NCI-H146 treated with DMSO at 0.1 percent for 48 hours (cell line): ENCODE measurements around the gene GMEB2.
"Not testable (repeated sequence)": the region's sequence is repeated elsewhere in the genome, so short reads cannot be mapped to it uniquely, and the experiment has no call there.

ENCODE experiments used
- DNase-seq: peaks from one replicate; lab custom pipeline; 2025; ENCODE audit not compliant: unreplicated experiment; lab: John Stamatoyannopoulos, UW

Gene GMEB2

DNA sequence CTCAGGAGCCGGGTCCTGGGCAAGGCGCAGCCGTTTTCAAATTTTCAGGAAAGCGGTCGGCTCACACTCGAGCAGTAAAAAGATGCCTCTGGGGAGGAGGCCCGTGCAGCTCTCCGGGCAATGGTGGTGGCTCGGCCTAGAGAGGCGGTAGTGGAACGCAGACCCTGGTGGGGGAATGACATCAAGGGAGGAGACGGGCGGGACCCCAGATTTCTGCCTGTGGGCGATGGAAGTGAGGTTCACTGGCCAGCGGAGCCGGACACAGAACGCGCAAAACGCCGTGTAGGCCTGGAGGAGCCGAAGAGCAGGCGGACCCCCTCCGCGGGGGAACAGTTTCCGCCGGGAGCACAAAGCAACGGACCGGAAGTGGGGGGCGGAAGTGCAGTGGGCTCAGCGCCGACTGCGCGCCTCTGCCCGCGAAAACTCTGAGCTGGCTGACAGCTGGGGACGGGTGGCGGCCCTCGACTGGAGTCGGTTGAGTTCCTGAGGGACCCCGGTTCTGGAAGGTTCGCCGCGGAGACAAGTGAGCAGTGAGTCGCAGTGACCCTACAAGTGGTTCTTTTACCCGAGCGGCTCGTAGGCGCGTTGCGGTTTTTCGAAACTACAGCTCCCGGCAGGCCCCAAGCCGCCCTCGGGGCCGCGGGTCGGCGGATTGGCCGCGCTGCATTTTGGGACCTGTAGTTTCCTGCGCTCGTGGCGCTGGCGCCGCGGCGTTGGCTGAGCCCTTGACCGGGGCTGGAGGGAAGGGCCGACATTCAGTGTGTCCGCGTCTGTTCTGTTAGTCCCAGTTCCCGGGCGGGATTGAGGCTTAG lies 31.2 kb upstream of the GMEB2 start, which contains the start of gene RTEL1:
Gene RTEL1, plus strand, starts transcription at position 376 of the 812 bp plus-strand sequence. CDS start 1,091 bp downstream, outside the sequence.
- peak; percentile 80 for DNase-seq

DNA sequence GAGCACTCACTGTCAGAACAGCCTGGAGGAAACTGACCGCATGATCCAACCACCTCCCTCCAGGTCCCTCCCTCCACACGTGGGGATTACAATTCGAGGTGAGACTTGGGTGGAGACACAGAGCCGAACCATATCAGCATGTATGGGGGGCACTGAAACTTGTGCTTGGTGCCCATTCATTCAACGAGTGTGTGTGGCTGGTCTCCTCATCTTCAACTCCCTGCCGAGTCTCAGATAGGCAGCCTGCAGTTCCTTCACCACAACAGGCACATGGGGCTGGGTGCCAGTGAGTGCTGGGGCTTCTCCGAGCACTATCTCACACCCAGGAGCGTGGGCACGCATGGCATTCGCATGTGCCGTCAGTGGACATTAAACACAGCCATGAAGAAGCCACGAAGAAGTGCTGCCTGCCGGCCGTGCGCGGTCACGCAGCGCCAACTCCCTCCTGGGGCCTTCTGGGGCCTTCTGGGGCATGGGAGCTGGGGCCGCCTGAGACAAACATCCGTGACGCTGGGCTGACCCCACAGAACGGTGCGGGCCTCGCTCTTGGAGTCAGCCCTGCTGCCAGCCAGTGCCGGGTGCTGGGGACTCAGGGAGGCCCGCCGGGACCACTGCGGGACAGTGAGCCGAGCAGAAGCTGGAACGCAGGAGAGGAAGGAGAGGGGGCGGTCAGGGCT lies 30.5 kb upstream of the GMEB2 start:
- no peak for DNase-seq

DNA sequence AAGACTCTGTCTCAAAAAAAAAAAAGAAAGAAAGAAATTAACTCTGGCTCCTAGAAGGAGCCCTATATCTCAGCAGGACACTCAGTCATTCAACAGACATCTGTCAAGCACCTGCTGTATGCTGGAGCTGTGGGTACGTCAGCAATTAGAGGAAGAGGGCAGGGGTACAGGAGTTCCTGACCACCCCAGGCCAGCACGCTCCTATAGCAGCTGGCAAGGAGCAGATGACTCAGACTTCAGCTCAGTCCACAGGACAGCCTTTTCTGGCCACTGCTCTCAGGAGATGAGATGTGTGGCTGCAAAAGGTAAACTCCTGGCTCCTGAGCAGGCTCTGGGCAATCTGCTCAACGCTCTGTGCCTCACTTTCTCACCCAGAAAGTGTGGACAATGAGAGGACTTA lies 29.6 kb upstream of the GMEB2 start:
- no peak for DNase-seq

DNA sequence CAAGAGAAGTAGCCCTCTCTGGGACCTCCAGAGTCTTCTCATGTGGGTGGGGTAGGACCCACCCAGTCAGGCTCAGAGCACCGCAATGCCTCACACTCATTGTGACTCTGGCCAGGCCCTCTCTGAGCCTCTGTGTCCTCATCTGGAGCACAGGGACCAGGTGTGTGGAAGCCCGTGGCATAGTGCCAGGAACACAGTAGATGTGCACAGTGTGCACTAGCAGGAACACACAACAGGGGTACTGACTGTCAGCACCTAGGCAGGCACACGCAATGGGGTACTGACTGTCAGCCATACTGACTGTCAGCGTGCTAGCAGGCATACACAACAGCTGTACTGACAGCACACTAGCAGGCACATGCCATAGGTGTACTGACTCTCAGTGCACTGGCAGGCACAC lies 28.3 kb upstream of the GMEB2 start:
- DNase-seq, result no peak

DNA sequence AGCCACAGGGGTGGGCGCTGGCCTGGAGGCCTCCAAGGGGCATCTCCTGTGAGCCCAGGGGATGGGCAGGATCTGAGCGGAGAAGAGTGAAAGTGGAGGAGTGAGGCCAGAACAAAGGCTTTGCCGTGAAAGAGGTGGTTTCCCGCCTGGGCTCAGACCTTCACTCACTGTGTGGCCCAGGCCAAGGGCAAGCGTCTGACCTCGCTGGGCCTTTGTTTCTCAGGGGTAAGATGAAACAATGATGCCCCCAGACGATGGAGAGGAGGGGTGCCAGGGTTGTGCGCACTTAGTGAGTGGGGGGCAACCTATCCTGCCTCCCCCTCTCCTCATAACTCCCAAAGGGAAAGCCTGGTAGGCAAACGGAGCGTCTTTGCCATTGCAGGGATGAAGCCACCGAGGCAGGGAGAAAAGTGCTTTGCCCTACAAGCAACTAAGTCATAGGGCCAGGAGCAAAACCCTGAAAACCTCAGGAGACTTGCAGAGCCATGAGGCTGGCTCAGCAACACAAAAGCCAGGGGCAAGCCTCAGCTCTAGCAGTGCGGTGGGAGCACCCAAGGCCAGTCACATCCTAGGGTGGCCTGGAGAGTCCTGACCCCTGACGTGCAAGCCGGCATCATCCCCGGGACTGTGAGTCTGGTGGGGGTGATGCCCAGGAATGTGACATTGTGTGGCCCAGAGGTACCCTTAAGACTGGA lies 27.2 kb upstream of the GMEB2 start:
- no peak for DNase-seq

DNA sequence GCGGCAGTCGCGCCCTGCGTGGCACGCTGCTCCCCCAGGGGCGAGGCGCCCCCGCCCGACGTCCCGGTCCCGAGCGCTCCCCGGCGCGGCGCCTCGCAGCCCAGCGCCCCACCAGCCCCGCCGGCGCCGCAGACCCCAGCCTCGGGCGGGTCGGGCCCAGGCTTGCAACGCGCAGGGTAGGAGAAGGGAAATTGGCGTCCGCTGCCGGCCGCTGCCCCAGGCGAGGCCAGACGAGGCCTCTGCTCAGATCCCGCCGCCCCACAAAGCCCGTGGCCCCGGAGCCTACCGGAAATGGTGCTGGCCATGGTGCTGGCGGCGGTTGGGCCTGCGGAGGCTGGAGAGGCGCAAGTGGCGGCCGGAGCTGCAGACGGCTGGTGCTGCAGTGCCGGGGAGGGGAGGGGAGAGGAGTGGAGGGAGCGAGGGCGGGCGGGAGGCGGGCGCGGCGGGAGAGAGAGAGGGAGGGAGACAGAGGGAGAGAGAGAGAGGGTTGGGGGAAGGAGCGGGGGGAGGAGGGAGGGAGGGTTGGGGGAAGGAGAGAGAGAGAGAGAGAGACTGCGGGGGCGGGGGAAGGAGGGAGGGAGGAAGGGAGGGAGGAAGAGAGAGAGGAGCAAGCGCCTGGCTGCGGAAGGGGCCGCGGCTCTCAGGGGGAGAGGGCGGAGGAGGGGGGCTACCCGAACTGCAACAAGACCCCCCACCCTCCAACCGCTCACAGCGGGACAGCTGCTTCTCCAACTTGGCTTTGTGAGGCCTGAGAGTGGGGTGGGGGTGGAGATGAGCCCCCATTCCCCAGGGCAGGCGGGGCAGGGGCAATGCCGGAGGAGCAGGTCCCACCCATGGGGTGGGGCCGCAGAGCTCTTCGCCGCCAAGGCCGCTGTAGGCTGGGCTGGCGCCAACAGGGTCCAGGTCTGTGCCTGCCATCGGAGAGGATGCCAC lies 26.4 kb upstream of the GMEB2 start, which contains the start of gene STMN3:
Gene STMN3, minus strand, starts transcription at position 384 of the 933 bp plus-strand sequence. Its CDS starts 79 bp downstream, at position 305.
- peak; percentile 85 for DNase-seq

DNA sequence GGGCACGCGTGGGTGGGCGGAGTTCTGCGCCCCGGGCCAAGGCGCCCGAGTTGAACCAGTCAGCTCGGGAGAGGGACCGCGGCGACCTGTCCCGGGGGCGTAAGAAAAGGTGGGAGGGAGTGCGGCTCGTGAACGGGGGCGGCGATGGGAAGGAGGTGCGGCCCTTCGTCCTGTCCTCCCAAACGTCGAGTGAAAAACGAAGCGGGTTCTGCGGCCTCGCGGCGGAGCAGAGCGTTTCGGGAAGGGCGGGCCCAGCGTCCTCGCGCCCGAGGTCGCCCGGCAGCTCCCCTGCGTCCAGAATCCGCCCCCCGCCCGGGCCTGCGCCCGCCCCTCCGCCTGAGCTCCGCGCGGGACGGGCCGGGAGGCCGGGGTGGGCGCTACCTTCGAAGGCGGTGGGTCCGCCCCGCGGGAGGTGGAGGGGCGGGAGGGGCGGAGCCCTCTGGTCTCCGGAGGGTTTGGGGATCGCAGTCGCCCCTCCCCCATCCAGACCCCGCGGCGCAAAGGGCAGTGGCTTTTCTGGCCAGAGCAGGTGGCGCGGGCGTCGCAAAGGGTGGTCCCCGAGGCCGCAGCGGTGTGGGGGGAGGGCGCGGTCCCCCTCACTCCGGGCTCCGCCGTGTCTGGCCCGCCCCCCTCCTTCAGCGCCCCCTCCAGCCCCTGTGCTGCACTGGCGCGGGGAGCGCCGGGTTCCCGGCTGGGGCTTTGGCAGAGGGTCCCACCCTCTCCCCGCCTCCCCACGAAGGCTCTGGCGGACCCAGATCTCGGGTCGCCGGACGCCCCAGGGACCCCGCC lies 25.5 kb upstream of the GMEB2 start:
- DNase-seq, result peak; percentile 29

DNA sequence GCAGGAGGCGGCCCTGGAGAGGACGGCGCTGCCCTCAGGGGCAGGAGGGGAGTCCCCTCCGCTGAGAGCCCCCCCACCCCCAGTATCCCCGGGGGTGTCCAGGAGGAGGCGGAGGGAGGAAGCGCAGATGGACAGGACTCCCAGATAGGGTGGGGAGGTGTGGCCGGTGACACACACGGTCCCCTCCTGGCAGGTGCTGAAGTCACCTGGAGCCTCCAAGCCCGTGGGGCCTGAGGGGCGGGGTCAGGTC lies 25.0 kb upstream of the GMEB2 start:
- no peak for DNase-seq

DNA sequence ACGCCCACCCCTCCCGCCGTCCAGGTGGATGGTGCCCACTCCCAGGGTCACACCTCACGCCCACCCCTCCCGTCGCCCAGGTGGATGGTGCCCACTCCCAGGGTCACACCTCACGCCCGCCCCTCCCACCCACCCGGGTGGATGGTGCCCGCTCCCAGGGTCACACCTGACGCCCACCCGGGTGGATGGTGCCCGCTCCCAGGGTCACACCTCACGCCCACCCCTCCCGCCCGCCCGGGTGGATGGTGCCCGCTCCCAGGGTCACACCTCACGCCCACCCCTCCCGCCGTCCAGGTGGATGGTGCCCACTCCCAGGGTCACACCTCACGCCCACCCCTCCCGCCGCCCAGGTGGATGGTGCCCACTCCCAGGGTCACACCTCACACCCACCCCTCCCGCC lies 23.6 kb upstream of the GMEB2 start:
- not testable (repeated sequence) for DNase-seq

DNA sequence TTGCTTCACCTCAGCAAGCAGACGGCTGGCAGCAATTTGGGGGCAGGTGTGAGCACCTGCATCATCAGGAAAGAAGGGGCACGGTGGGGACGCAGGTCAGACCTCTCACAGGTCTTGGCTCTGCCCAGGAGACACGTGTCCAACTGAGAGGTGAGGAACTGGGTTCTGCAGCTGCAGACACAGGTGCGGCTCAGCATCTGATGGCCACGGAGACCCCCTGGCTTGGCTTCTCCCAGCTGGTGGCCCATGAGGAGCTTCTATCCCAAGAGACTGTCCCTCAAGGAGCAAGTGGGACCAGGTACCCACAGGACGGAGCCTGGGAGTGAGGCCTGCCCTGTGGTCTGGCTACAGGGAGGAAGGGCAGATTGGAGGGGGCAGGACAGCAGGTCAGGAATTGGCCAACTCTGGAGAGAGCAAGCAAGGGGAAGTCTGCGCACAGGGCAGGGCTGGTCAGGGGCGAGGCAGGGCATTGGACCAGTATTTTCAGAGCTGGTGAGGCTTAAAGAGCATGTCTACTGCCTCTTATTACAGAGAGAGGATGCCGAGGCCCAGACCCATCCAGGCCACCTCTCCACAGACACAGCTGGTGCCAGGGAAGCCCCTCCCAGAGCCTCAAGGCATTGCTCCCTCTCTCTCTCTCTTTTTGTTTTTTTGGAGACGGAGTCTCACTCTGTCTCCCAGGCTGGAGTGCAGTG lies 22.1 kb upstream of the GMEB2 start:
- DNase-seq, result peak; percentile 51

DNA sequence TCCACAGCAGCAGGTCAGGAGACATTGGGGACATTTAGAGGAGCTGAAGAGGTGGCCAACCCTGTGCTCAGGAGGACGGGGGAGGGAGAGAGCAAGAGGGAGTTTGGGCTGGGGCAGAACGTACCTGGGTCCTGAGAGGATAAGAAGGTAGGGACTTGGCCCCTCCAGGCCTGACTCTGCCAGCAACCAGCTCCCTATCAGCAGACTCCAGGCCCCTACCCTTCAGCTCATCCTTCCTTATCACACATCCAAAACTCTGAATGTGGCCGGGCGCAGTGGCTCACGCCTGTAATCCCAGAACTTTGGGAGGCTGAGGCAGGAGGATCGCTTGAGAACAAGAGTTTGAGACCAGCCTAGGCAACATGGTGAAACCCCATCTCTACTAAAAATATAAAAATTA lies 21.3 kb upstream of the GMEB2 start:
- no peak for DNase-seq

DNA sequence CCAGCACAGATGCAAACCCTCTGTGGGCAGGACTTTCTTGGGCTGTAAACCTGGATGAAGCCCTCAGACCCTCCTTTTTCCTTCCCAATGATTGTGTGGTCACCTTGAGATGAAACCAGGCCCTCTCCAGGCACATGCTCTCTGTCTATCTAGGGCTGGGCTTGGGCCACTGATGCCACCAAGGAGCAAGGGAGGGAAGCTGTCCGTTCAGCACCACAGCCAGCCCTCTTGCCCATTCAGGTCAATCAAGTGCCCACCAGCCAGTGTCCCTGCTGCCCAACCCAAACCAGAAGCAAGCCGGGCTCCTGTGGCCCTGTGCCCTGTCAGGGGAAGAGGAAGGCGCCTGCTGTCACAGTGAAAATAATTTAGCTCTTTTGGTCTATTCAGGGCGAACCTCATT lies 18.3 kb upstream of the GMEB2 start:
- no peak for DNase-seq

DNA sequence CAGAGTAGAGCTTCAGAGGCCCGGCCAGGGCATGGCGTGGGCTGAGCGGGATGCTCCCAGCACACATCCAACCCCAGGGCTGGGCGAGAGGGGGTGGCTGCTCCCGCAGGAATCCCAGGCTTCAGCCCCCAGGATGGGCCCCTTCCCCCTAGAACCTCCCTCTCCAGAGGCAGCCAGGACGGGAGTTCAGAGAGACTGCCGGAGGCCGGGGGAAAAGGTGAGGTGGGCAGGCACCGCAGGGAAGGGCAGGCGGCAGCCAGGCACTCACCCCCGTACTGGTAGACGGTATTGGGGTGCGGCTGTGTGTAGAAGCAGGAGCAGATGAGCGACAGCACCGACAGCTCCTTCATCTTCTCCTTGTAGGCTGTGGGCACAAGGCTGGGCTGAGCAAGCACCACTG lies 17.0 kb upstream of the GMEB2 start:
- DNase-seq, result no peak

DNA sequence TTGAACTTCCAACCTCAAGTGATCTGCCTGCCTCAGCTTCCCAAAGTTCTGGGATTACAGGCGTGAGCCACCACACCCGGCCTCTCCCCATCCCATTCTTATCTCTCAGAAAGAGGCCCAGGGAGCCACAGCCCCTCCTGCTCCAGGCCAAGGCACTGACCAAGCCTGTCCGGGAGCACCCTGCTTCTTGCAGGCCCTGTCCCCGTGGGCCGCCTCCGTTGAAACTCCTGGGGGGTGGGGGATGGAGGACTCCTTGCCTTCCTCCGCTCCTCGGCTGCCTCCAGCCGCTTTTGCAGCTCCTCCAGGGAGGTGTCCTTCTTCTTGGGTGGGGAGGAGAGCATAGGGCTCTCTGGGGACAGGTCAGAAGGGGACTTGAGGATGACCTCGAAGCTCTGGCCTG lies 16.6 kb upstream of the GMEB2 start:
- DNase-seq, result no peak

DNA sequence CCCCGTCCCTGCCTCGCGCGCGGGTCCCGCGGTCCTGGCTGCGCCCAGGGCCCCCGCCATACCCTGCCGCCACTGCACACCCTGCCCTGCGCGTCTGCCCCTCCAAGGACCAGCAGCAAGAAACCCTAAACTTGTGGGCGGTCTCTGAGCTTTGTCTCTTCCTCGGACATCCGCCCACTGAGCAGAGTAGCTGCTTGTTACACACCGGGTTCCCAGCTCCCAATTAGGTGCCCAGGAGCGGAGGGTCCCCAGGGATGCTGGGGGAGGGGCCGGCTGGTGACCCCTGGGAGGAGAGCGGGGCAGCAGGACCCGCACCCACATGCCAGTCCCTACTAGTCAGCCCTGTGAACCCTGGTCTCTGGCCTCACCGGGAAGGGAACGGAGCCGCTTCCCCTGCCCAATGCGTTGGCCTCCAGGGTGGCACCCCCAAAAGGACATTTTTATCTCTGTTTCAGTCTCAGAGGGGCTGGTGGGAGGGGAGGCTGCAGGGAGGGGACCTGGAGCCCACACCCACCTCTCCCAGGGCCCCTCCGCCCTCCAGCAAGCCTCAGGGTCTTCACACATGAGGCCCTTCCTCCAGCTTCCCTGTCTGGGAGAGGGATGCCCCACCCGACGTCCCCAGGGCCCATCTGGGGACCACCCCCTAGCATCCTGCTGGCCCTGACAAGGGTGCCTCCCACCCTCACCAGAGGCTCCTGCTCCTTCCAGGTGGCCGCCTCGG lies 15.8 kb upstream of the GMEB2 start:
- no peak for DNase-seq

DNA sequence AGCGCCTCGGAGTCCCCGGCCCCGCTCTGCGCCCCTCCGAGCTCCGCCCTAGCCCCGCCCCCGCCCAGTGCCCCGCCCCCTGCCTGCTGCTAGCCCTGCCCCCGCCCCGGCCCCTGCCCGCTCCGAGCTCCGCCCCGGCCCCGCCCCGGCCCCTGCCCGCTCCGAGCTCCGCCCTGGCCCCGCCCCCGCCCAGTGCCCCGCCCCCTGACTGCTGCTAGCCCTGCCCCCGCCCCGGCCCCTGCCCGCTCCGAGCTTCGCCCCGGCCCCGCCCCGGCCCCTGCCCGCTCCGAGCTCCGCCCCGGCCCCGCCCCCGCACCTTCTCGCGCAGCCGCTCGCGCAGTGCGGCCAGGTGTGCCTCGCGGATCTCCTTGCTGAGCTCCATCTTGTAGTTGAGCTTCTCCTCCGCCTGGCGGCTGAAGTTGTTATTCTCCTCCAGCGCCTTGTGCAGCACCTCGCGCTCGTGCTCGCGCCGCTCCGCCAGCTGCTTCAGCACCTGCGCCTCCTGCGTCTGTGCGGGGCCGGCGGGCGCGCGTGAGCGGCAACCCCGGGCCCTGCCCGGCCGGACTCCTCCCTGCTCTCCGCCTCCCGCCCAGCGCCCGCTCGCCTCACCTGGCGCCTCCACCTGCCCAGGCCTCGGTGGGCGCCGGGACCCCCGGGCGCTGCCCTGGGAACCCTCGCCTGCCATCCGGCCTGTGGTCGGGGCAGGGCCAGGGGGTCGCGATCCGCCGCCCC lies 15.1 kb upstream of the GMEB2 start:
- DNase-seq, result peak; percentile 80

DNA sequence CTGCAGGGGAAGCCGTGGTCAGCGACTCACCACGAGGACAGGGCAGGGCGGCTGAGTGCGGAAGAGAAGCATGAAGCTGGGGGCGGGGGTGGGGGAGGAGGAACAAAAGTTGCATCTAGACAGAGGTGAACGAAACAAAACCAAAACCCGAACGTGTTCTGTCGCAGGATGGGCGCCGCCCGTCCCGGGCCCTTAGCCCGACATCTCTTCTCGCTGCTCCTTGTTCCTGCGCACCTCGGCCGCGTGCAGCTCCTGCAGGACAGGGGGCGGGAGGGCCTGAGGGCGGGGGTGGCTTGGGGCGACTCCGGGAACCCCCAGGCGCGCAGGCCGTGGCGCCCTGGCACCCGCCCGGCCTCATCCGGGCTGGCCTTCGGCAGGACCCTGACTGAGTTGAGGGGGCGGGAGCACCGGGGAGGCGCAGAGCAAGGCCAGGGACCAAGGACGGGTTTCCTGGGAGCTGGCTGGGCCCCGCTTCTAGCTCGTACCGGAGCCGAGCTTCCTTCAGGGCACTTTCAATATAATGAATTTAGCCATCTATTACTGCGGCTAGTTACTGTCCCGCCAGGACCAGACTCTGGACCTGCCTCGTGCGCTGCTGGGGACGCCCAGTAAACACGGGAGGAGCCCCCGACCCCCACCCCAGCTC lies 14.4 kb upstream of the GMEB2 start:
- DNase-seq, result no peak

DNA sequence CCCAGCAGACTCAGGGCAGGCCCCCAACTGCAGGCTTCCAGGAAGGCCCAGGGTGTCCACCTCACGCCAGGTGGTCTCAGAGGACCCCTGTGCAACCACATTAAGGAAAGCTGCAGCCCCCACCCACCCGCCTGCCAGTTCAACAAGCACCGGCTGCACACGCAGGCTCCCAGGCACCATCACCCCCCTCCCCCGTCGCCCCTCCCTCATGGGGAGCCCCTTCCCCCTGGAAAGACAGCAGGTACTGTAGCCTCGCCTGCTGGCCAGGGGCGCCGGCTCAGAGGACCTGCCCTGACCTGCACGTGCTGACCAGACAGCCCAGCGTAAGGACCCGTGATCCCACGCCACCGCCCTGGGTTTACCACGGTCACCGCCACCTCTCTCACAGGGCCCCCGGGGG lies 13.8 kb upstream of the GMEB2 start:
- DNase-seq, result not testable (repeated sequence)
